Measurements from ENCODE around the gene SPACA1. TPM values are rescaled to one million over a fixed set of nuclear protein-coding genes. Genes with fewer than 3 reads are reported as not detected.

Gene SPACA1
- total and polyA plus RNA-seq, 2 of the 8 experiments (the other 6 are each of a cell fraction or from before 2014, with no cell fraction given): not detected

DNA sequence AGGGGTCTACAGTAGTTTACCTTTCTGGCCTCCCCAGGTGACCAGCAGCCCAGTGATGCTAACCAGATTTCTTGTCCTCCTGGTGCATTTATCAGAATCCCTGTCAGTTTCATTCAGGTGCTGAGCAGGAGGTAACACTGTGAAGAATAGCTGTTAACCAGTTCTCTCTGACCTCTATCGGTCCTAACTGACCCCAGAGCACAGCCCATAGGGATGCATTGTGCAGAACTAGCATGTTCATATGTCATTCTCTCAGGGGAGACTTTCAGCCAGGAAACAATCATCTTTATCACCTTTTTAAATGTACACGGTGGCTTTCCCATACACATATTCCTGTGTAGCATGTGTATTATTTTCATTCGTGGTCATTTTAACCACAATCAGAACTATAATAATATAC lies 68.6 kb downstream of the SPACA1 start (continued):
- TF ChIP-seq SP4 (IDR thresholded peaks at IDR 0.05; ENCODE audit: low read length) (no peak), POU5F1 (IDR thresholded peaks at IDR 0.05; ENCODE audit: low read depth, low read length) (no peak), GABPA (IDR thresholded peaks at IDR 0.05; ENCODE audit: borderline replicate concordance, insufficient read depth, low read length) (no peak), CBX5 (IDR thresholded peaks at IDR 0.05; ENCODE audit: low read depth, low read length) (no peak), SUZ12 (IDR thresholded peaks at IDR 0.05; ENCODE audit: low read length) (no peak), FOSL1 (IDR thresholded peaks at IDR 0.05; ENCODE audit: insufficient read depth, low read depth, low read length) (no peak), NANOG (IDR thresholded peaks at IDR 0.05; ENCODE audit: insufficient read depth, low read depth, low read length, poor library complexity, severe bottlenecking) (no peak), HDAC6 (IDR thresholded peaks at IDR 0.05; ENCODE audit: low read depth, low read length) (no peak), CEBPB (IDR thresholded peaks at IDR 0.05; ENCODE audit: low read depth, low read length) (no peak), PHF8 (conservative IDR thresholded peaks at IDR 0.05; ENCODE audit: low read depth, low read length) (no peak), EGR1 (IDR thresholded peaks at IDR 0.05; ENCODE audit: borderline replicate concordance, low read depth, low read length) (no peak)

Other genes starting within 250 kb of the SPACA1 start
- 2.9 and 3.1 TPM in 2 replicates for gene CNR1, start 118.5 kb downstream of the SPACA1 start, total RNA-seq (2021; fragmentation: NEBNext Ultra II Directional; extraction: Animal tissue kit (Norgen Biotek cat#: 25700))
- 0.83 and 1.8 TPM in 2 replicates for gene CNR1, start 118.5 kb downstream of the SPACA1 start, polyA plus RNA-seq (2011; rRNA removed)

All from H1 (cell line).